Measurements from ENCODE around the gene ZNF831.

Gene ZNF831

GRCh38 chr20:59170406-59171349 lies 7.1 kb downstream of the ZNF831 start:
- Histone ChIP-seq H3K27me3 (ENCODE audit: control insufficient read depth in 1 of 2, insufficient read depth in 2 of 2, low read length in 2 of 2) (peaks cover 4 to 5% of the 10 kb centered on the region in 2 donors), H3K27ac (ENCODE audit: low read length) (no peak overlapping the region), H3K9me3 (ENCODE audit: control insufficient read depth in 2 of 2, low read length in 2 of 2) (peaks cover 0 to 2% of the 10 kb centered on the region in 2 donors), H3K36me3 (ENCODE audit: control insufficient read depth in 2 of 2, insufficient read depth in 2 of 2, low read length in 2 of 2) (no peaks in the 10 kb centered on the region), H3K4me3 (ENCODE audit: low read length in 2 of 2) (no peak overlapping the region), H3K4me1 (ENCODE audit: control insufficient read depth, insufficient read depth, low read length) (no peaks in the 10 kb centered on the region), H3K9ac (ENCODE audit: low read length in 2 of 2) (no peak overlapping the region)

- H3K4me1 ChIP-seq (ENCODE audit: control insufficient read depth, insufficient read depth, low read length), result no peaks in the 10 kb centered on the region
- H3K9me3 ChIP-seq (ENCODE audit: control insufficient read depth in 2 of 2, low read length in 2 of 2), result peaks cover 0 to 2% of the 10 kb centered on the region in 2 donors
- H3K27me3 ChIP-seq (ENCODE audit: control insufficient read depth in 1 of 2, insufficient read depth in 2 of 2, low read length in 2 of 2), result peaks cover 4 to 5% of the 10 kb centered on the region in 2 donors
- no peak overlapping the region for H3K4me3 ChIP-seq (ENCODE audit: low read length in 2 of 2)
- no peak overlapping the region for H3K9ac ChIP-seq (ENCODE audit: low read length in 2 of 2)
- no peak overlapping the region for H3K27ac ChIP-seq (ENCODE audit: low read length)
- no peaks in the 10 kb centered on the region for H3K36me3 ChIP-seq (ENCODE audit: control insufficient read depth in 2 of 2, insufficient read depth in 2 of 2, low read length in 2 of 2)
Observed at GRCh38 chr20:59171986-59172385, 8.4 kb downstream of the ZNF831 start.

- H3K4me3 ChIP-seq (ENCODE audit: low read length in 2 of 2), result no peak overlapping the region
- H3K36me3 ChIP-seq (ENCODE audit: control insufficient read depth in 2 of 2, insufficient read depth in 2 of 2, low read length in 2 of 2), result no peaks in the 10 kb centered on the region
- peaks cover 5 to 6% of the 10 kb centered on the region in 2 donors for H3K27me3 ChIP-seq (ENCODE audit: control insufficient read depth in 1 of 2, insufficient read depth in 2 of 2, low read length in 2 of 2)
- H3K9ac ChIP-seq (ENCODE audit: low read length in 2 of 2), result no peak overlapping the region
- no peaks in the 10 kb centered on the region for H3K4me1 ChIP-seq (ENCODE audit: control insufficient read depth, insufficient read depth, low read length)
- no peak overlapping the region for H3K27ac ChIP-seq (ENCODE audit: low read length)
- peaks cover 0 to 2% of the 10 kb centered on the region in 2 donors for H3K9me3 ChIP-seq (ENCODE audit: control insufficient read depth in 2 of 2, low read length in 2 of 2)
Observed at GRCh38 chr20:59173938-59174491, 10.4 kb downstream of the ZNF831 start.

GRCh38 chr20:59175002-59175401 lies 11.4 kb downstream of the ZNF831 start:
- Histone ChIP-seq H3K9me3 (ENCODE audit: control insufficient read depth in 2 of 2, low read length in 2 of 2) (peaks cover 0 to 2% of the 10 kb centered on the region in 2 donors), H3K4me1 (ENCODE audit: control insufficient read depth, insufficient read depth, low read length) (no peaks in the 10 kb centered on the region), H3K4me3 (ENCODE audit: low read length in 2 of 2) (no peak overlapping the region), H3K36me3 (ENCODE audit: control insufficient read depth in 2 of 2, insufficient read depth in 2 of 2, low read length in 2 of 2) (no peaks in the 10 kb centered on the region), H3K27ac (ENCODE audit: low read length) (no peak overlapping the region), H3K9ac (ENCODE audit: low read length in 2 of 2) (no peak overlapping the region), H3K27me3 (ENCODE audit: control insufficient read depth in 1 of 2, insufficient read depth in 2 of 2, low read length in 2 of 2) (peaks cover 5 to 6% of the 10 kb centered on the region in 2 donors)

- Histone ChIP-seq H3K9ac (ENCODE audit: low read length in 2 of 2) (no peak overlapping the region), H3K4me1 (ENCODE audit: control insufficient read depth, insufficient read depth, low read length) (no peaks in the 10 kb centered on the region), H3K4me3 (ENCODE audit: low read length in 2 of 2) (no peak overlapping the region), H3K36me3 (ENCODE audit: control insufficient read depth in 2 of 2, insufficient read depth in 2 of 2, low read length in 2 of 2) (no peaks in the 10 kb centered on the region), H3K9me3 (ENCODE audit: control insufficient read depth in 2 of 2, low read length in 2 of 2) (no peaks in the 10 kb centered on the region), H3K27me3 (ENCODE audit: control insufficient read depth in 1 of 2, insufficient read depth in 2 of 2, low read length in 2 of 2) (peaks cover 5 to 6% of the 10 kb centered on the region in 2 donors), H3K27ac (ENCODE audit: low read length) (no peak overlapping the region)
Observed at GRCh38 chr20:59175861-59176260, 12.2 kb downstream of the ZNF831 start.

GRCh38 chr20:59176812-59177211 lies 13.2 kb downstream of the ZNF831 start:
- Histone ChIP-seq H3K4me1 (ENCODE audit: control insufficient read depth, insufficient read depth, low read length) (no peaks in the 10 kb centered on the region), H3K9ac (ENCODE audit: low read length in 2 of 2) (no peak overlapping the region), H3K4me3 (ENCODE audit: low read length in 2 of 2) (no peak overlapping the region), H3K27ac (ENCODE audit: low read length) (no peak overlapping the region), H3K27me3 (ENCODE audit: control insufficient read depth in 1 of 2, insufficient read depth in 2 of 2, low read length in 2 of 2) (peaks cover 3 to 6% of the 10 kb centered on the region in 2 donors), H3K36me3 (ENCODE audit: control insufficient read depth in 2 of 2, insufficient read depth in 2 of 2, low read length in 2 of 2) (no peaks in the 10 kb centered on the region), H3K9me3 (ENCODE audit: control insufficient read depth in 2 of 2, low read length in 2 of 2) (no peaks in the 10 kb centered on the region)

- Histone ChIP-seq H3K4me3 (ENCODE audit: low read length in 2 of 2) (no peak overlapping the region), H3K9me3 (ENCODE audit: control insufficient read depth in 2 of 2, low read length in 2 of 2) (peaks cover 0 to 5% of the 10 kb centered on the region in 2 donors), H3K4me1 (ENCODE audit: control insufficient read depth, insufficient read depth, low read length) (no peaks in the 10 kb centered on the region), H3K36me3 (ENCODE audit: control insufficient read depth in 2 of 2, insufficient read depth in 2 of 2, low read length in 2 of 2) (no peaks in the 10 kb centered on the region), H3K27ac (ENCODE audit: low read length) (no peak overlapping the region), H3K27me3 (ENCODE audit: control insufficient read depth in 1 of 2, insufficient read depth in 2 of 2, low read length in 2 of 2) (peaks cover 3 to 5% of the 10 kb centered on the region in 2 donors), H3K9ac (ENCODE audit: low read length in 2 of 2) (no peak overlapping the region)
Observed at GRCh38 chr20:59177266-59178250, 13.9 kb downstream of the ZNF831 start.

GRCh38 chr20:59178983-59179595 lies 15.5 kb downstream of the ZNF831 start:
- H3K4me1 ChIP-seq (ENCODE audit: control insufficient read depth, insufficient read depth, low read length), result no peaks in the 10 kb centered on the region
- H3K36me3 ChIP-seq (ENCODE audit: control insufficient read depth in 2 of 2, insufficient read depth in 2 of 2, low read length in 2 of 2), result no peaks in the 10 kb centered on the region
- H3K9me3 ChIP-seq (ENCODE audit: control insufficient read depth in 2 of 2, low read length in 2 of 2), result peaks cover 0 to 5% of the 10 kb centered on the region in 2 donors
- H3K4me3 ChIP-seq (ENCODE audit: low read length in 2 of 2), result no peak overlapping the region
- H3K27ac ChIP-seq (ENCODE audit: low read length), result no peak overlapping the region
- H3K9ac ChIP-seq (ENCODE audit: low read length in 2 of 2), result no peak overlapping the region
- peaks cover 0 to 2% of the 10 kb centered on the region in 2 donors for H3K27me3 ChIP-seq (ENCODE audit: control insufficient read depth in 1 of 2, insufficient read depth in 2 of 2, low read length in 2 of 2)

- Histone ChIP-seq H3K4me1 (ENCODE audit: control insufficient read depth, insufficient read depth, low read length) (no peaks in the 10 kb centered on the region), H3K9ac (ENCODE audit: low read length in 2 of 2) (no peak overlapping the region), H3K36me3 (ENCODE audit: control insufficient read depth in 2 of 2, insufficient read depth in 2 of 2, low read length in 2 of 2) (no peaks in the 10 kb centered on the region), H3K9me3 (ENCODE audit: control insufficient read depth in 2 of 2, low read length in 2 of 2) (peaks cover 0 to 5% of the 10 kb centered on the region in 2 donors), H3K27ac (ENCODE audit: low read length) (no peak overlapping the region), H3K27me3 (ENCODE audit: control insufficient read depth in 1 of 2, insufficient read depth in 2 of 2, low read length in 2 of 2) (peaks cover 0 to 2% of the 10 kb centered on the region in 2 donors), H3K4me3 (ENCODE audit: low read length in 2 of 2) (no peak overlapping the region)
Observed at GRCh38 chr20:59179988-59180387, 16.4 kb downstream of the ZNF831 start.

- Histone ChIP-seq H3K4me3 (ENCODE audit: low read length in 2 of 2) (no peak overlapping the region), H3K27me3 (ENCODE audit: control insufficient read depth in 1 of 2, insufficient read depth in 2 of 2, low read length in 2 of 2) (peaks cover 0 to 2% of the 10 kb centered on the region in 2 donors), H3K9ac (ENCODE audit: low read length in 2 of 2) (no peak overlapping the region), H3K9me3 (ENCODE audit: control insufficient read depth in 2 of 2, low read length in 2 of 2) (peaks cover 0 to 5% of the 10 kb centered on the region in 2 donors), H3K27ac (ENCODE audit: low read length) (no peak overlapping the region), H3K36me3 (ENCODE audit: control insufficient read depth in 2 of 2, insufficient read depth in 2 of 2, low read length in 2 of 2) (no peaks in the 10 kb centered on the region), H3K4me1 (ENCODE audit: control insufficient read depth, insufficient read depth, low read length) (no peaks in the 10 kb centered on the region)
Observed at GRCh38 chr20:59181936-59182335, 18.3 kb downstream of the ZNF831 start.
